KOPT-K1 (cell line): ENCODE results near the gene DDRGK1.
A peak's percentile ranks its signal among the peaks of the same experiment; 100 is the strongest.

Source experiments
- H3K27ac ChIP-seq: fragments of 200-600 bp; sonication (generic); 2 replicates; pipeline ENCODE4 v1.5.1; 2016; ENCODE audit warnings: antibody characterized with exemption, mild to moderate bottlenecking, low read depth, low read length; ENCODE audit not compliant: poor library complexity, severe bottlenecking
- H3K36me3 ChIP-seq: fragments of 200-600 bp; sonication (generic); 2 replicates; pipeline ENCODE4 v1.5.1; 2017; ENCODE audit warnings: antibody characterized with exemption, mild to moderate bottlenecking, low read length, moderate library complexity; ENCODE audit not compliant: insufficient read depth
- H3K9me3 ChIP-seq: fragments of 200-600 bp; sonication (generic); 2 replicates; pipeline ENCODE4 v1.5.1; 2017; ENCODE audit warnings: antibody characterized with exemption, low read length, mild to moderate bottlenecking; ENCODE audit not compliant: insufficient read depth, poor library complexity, severe bottlenecking

Gene DDRGK1

DNA sequence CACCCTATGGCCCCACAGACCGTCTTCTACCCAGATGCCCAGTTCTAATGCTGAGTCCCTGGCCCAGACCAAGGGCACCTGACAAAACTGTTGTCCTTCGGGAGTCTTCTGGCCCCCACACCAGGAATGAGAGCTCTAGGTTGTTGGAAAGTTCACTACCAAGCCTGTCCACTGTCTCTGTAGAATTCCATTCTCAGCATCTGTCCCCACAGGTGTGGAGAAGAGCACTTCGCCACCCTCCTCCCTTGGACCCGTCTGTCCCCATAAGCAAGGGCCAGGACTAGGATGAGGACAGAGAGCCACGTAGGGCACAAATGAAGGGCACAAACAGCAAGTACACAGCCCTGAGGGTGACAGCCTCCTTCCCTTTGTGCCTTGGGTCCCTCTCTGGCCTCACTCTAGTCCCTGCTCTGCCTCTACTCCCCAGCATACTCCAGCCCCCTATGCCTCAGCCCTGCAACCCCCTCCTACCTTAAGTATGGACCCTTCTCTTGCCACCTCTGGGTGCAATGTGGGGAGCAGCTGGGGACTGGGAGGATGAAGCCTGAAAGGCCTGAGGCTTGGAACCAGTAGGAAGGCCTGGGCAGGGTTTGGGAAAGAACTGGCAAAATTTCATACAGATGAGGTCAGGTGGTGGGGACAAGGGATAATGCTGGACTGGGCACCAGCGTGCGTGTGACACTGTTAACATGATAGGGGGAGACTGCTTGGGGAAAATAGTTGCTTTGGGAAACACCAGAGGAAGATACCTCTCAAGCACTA, 35.5 kb downstream of the DDRGK1 start:
- no peaks in the 10 kb centered on the region for H3K36me3 ChIP-seq
- H3K9me3 ChIP-seq = no peaks in the 10 kb centered on the region
- H3K27ac ChIP-seq = no peak overlapping the region

DNA sequence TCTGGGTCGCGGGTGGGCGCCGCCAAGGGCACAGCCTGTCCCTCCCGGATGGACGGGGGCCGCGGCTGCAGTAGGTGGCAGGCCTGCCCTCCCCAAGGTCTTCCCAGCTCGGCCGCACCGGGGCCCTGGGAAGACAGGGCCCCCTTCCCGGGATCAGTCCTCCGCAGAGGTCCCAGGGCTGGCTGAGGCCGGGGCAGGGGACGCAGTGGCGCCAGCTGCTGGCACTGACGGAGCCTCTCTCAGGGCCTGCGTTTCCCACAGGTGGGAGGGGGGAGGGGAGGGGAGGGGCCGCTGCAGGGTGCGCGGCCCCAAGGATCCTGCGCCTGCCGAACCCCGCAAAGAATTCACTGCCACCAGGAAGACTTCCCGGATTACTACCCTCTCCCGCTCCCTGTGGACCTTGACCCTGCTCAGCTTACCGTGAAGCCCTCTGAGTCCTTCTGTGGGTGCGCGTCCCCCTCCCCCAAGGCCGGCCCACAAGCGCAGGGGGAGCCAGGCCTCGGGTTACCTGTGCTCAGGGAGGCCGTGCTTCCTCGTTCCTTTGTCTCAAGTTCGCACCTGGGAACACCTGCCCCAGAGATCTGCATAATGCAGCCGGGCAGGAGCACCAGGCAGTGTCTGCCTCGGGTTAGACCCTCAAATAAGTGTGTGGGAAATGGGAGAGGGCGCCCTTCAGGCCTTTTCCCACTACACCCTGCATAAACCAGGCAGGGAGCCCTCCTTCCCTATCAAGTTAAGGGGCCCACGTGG, 36.2 kb downstream of the DDRGK1 start:
- no peaks in the 10 kb centered on the region for H3K9me3 ChIP-seq
- H3K27ac ChIP-seq = no peak overlapping the region
- H3K36me3 ChIP-seq = no peaks in the 10 kb centered on the region

DNA sequence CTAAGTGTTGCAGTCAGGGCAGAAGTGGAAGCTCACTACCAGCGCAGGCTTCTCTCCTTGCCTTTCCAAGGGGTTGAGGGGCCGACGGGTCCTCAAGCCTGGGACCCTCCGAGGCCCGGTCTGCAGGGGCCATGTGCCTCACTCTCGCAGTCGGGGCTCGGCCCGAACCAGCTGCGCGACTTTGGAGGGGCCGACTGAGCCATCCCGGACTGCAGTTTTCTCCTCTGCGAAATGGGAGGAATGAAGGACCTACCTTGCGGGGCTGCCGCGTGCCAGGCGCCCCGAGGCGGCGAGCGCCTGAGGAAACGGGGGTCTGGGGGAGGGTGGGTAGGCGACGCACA, 36.8 kb downstream of the DDRGK1 start:
- Histone ChIP-seq H3K36me3 (no peaks in the 10 kb centered on the region), H3K9me3 (no peaks in the 10 kb centered on the region), H3K27ac (no peak overlapping the region)

DNA sequence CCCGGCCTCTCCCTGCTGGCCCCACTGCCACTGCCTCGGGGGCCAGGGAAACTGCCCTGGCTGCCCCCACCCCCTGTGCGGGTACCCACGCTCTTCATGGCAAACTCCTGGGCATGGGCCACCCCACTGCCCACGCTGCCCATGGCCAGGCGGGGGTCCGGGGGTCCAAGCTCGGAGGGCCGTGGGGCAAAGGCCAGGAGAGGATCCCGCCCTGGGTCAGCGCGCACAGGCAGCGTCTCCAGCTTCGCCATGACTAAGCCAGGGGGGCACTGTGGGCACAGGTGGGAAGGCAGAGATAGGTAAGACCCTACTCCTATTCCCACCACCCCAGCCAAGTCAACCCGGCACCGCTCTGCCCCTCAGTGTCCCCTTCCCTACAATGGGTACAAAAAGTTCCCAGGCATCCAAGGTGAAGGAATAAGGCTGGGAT, 37.6 kb downstream of the DDRGK1 start:
- Histone ChIP-seq H3K9me3 (no peaks in the 10 kb centered on the region), H3K36me3 (no peaks in the 10 kb centered on the region), H3K27ac (no peak overlapping the region)

DNA sequence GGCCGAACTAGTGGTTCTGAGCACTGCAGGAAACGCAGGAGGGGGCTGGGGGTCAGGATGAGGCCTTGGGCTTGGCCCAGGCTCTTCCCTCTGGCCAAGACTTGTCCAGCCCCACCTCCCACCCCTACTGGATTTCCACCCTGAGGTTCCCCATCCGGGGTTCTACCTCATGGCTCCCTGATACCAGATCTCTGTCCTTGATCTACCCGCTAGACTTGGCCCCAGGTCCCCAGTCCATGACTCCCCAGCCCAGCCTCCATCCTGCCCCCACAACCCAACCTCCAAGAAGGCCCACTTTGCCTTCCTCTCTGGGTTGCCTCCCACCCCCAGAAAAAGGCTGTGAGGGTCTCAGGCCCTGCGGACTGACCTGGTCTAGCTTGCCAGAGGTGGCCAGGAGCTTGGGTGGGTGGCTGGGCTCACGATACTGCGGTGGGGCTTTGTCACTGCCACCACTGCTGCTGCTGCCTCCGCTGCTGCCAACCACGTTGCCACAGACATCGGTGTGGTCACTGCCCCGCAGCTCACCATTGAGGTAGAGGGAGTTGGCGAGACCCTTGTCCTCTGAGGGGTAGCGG, 38.1 kb downstream of the DDRGK1 start:
- Histone ChIP-seq H3K27ac (no peak overlapping the region), H3K36me3 (no peaks in the 10 kb centered on the region), H3K9me3 (no peaks in the 10 kb centered on the region)

DNA sequence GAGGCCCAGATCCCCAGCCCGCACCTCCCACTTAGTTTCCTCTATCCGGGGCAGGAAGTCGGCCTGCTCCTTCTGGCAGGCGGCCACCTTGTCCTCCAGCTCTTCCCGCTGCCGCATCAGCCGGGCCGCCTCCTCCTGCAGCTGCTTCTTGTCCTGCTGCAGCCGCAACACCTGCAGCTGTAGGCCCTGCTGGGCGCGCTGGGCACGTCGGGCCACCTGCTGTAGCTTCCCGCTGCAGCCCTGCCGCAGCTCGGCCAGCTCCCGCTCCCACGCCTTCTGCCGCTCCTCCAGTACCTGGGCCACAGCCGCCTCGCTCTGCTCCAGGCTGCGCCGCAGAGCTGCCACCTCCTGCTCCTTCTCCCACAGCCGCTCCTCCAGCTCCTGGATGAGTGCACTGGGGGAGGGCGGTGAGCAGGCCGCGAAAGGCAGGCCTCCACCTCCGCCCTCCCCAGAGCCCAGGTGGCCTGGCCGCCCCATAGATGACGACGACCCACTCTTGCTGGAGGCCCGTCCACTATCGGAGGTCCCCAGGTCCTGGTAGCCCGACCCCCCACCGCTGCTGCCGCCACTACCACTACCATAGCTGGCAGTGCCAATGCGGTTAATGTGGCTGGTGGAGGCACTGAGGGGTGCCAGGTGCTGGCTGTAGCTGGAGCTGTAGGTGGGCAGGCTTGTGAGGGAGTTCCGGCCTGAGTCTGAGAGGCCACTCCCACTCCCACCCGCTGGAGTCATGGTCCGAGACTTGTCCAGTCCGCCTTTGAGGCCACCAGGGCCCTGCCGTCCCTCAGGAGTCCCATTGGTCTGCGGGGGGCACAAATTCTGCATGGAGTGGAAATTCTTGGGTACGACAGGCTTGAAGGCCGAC, 38.8 kb downstream of the DDRGK1 start:
- Histone ChIP-seq H3K27ac (no peak overlapping the region), H3K36me3 (no peaks in the 10 kb centered on the region), H3K9me3 (no peaks in the 10 kb centered on the region)

DNA sequence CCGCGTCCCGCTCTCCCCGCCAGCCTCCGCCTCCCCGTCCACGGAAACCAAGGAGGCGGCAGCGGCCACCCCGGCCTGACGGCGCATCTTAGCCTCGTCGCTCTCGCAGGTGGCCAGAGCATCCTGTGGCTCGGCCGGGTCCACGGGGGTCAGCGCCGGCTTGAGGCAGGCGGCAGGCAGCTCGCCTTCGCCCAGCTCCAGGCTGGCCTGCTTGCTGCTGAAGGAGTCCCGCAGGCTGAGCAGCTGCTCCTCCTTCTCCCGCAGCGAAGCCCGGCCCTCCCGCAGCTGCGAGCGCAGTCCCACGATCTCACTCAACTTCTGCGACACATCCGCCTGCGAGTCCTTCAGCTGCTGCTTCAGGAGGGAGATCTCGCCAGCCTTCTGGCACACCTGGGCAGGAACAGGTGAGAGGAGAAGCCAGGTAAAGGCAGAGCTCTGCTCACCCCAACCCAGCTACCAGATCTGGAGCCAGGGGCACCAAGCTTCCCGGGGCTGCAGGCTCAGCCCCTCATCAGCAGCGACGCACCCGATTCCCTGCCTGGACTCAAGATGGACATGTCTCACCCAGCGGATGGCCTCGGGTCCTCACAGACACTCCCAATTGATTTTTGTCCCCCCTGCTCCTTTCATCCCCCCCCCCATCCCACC, 39.6 kb downstream of the DDRGK1 start:
- no peaks in the 10 kb centered on the region for H3K9me3 ChIP-seq
- no peak overlapping the region for H3K27ac ChIP-seq
- H3K36me3 ChIP-seq = no peaks in the 10 kb centered on the region

DNA sequence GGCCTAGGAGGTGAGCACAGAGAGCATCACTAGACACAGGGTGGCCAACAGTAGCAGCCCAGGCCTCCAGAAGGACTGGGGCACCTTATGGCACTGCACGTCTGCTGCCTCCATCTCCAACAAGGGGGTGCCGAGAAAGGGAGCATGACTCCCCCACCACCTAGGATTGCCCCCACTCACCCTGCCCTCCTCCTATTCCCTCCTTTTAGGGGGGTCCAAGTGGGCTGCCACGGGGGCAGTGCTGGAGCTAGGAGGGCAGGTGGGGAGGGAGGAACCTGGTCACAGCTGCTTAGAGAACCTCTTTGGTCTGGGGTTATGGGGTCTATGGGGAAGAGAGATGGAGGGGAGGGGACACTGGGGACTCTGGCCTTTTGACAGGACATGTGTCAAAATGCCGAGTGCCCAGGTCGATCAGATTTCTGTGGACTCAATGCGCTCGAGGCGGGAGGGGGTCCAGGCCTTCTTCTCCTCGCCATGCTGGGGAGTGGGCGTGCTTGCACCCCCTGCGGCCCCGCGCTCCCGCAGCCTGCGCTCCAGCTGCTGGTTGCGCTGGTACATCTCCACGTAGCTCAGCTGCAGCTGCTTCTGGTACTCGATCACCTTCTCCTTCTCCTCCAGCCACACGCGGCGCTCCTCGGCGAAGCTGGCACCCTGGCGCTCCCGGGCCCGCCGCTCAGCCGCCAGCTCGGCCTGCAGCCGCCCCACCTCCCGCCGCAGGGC, 40.3 kb downstream of the DDRGK1 start:
- Histone ChIP-seq H3K27ac (no peak overlapping the region), H3K36me3 (no peaks in the 10 kb centered on the region), H3K9me3 (no peaks in the 10 kb centered on the region)

DNA sequence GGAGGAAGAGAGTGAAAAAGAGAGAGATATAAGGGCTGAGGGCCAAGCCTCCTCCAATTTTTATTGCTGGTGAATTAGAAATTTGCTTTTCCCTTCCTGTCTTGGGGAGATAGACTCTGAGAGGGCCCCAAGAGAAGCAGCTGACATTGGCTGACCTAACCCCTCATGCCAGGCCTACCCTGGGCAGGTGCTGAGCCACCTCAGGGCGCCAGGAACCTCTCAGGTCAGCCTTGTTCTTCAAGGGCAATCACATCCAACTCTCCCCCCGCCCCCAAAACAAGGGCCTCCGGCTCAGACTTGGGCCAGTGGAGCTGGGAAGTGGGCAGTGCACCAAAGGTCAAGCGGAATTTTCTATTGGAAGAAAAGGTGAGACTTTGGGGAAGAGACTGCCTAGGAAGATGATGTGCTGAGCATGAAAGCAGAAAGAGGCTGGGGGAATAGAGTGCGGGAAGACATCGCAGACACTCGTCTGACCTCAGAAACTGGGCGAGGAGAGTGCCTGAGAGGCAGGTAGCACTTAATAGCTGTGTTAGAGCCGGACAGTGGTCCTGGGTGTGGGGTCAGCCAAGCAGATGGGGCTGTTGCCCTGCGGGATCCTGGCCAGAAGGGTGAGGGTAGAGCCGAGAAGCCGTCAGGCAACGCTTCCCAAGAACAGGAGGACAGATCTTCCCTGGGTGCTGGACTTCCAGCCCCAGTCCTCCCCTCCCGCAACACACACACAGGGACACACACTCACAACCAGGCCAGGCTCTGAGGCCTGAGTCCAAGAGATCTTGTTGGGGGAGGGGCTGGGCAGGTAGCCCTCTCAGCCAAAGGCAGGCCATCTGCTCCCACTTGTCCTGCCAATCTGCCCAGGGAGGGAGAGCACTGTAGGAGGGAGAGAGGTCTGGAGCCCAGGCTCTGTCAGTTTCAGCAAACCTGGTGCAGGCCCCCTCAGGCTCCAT, 41.1 kb downstream of the DDRGK1 start:
- Histone ChIP-seq H3K9me3 (no peaks in the 10 kb centered on the region), H3K27ac (no peak overlapping the region), H3K36me3 (no peaks in the 10 kb centered on the region)

DNA sequence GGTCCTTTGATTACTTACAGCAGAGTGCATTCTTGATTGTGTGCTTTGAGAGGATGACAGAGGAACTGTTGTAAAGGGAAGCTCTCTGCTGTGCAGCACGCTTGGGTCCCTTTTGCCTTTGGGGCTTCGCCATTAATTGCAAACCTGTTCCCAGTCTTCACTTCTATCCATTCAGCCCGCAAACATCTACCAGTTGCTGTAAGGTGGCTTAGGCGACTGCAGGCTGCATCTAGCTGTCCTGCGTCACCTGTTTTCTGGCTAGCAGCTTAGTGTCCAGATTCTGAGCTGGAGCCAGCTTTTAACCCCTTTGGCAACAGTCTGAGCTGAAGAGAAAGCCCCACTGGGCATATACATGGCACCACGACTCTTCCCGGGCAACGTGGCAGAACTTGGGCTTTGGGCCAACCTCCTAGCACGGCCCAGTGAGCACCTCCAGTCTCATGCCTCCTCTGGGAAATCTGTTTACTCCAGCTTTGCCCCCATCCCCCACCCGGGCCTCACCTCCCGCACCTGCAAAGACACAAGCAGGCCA, 42.3 kb downstream of the DDRGK1 start:
- no peak overlapping the region for H3K27ac ChIP-seq
- H3K9me3 ChIP-seq = no peaks in the 10 kb centered on the region
- peaks cover 2% of the 10 kb centered on the region; the same call in 1 of the 2 replicates for H3K36me3 ChIP-seq

DNA sequence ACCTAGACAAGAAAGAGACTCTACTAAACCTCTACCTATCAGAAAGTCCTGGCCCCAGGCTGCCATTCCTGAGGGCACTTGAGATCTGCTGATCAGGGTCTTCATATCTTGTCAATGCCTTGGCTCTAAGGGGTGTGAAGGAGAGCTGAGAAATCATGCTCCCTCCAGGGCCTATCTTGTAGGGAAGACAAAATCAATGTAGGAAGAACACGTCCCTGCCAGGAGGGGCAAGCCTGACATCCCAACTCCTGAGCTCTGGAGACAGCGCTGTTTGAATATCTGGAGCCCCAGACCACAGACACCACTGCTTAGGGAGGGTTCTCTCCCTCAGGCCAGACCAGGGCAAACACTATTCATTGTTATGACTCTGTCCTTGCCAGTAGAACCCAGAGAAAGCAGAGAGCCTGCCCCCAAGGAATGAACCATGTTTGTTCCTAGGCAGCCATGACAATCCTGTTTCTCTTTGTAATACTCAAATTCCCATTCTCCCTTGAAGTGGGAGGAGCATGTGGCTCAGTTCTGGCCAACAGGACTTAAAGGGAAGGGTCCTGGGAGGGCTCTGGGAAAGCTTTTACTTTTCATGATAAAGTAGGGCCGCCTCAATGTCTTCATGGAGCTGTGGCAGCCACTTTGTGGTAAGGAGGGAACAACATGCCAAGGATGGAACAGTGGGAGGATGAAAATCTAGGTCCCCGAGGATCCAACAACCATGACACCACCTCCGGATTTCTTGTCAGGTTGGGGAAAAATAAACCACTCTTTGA, 43.0 kb downstream of the DDRGK1 start:
- no peak overlapping the region for H3K27ac ChIP-seq
- no peaks in the 10 kb centered on the region for H3K9me3 ChIP-seq
- peaks cover 8% of the 10 kb centered on the region; the same call in 1 of the 2 replicates for H3K36me3 ChIP-seq

DNA sequence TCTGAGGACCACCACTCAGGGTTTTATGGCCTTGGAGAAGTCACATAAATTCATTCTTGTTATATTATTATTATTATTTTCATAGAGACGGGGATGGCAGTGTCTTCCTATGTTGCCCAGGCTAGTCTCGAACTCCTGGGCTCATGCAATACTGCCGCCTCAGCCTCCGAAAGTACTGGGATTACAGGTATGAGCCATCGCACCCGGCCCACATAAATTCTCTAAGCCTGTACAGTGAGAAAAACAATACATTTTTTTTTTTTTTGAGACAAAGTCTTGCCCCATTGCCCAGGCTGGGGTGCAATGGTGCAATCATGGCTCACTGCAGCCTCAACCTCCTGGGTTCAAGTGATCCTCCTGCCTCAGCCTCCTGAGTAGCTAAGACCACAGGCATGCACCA, 44.1 kb downstream of the DDRGK1 start:
- Histone ChIP-seq H3K9me3 (no peaks in the 10 kb centered on the region), H3K36me3 (peaks cover 18% of the 10 kb centered on the region), H3K27ac (peak overlapping the region; percentile 78)
